GM19328 (cell line): ENCODE data around the gene DNM1L.

Source experiments
- ATAC-seq: cut with Tn5 transposase; IDR thresholded peaks from one replicate; pipeline ENCODE4 v1.9.1; 2021; ENCODE audit warnings: mild to moderate bottlenecking, moderate library complexity; ENCODE audit not compliant: unreplicated experiment

DNM1L gene

DNA sequence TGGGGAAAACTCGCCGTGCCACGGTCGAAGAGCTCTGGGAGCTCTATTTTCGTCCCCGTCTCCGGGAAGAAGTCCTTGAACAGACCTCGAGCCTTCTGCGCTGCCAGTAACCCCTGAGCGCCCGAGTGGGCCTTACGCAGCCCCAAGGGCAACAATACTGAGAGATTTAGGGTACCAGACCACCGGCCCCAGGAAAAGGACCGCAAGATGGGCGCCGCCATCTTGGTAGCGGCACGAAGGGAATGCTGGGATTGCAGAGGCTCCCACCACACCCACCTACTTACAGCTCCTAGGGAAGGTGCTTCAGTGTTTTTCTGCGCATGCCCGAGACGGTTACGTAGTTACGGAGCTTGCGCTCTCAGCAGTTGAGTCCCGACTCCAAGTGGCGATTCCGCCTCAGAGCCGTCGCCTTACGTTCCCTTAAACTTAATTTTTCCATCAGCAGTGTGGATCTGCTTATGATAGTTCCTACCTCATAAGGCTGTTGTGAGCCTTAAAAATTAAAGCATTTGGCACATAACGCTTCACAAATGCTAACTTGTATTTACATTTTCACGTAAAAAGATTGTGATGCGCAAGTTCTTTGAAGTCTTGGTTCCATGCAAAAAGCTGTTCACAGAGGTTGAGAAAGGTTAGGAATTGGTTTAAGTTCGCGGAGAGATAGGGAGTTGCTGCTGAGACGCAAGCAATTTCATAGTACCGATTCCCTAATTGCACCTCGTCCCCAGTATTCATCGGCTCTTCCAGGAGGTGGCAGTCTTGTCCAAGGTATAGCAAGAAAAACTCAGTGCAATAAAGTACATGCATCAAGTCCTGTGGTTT, 76.8 kb downstream of the DNM1L start, which contains the start of gene YARS2:
Gene YARS2, minus strand, starts transcription at position 244 of the 822 bp plus-strand sequence. Its CDS starts 23 bp downstream, at position 221.
- ATAC-seq = peak; percentile 80

DNA sequence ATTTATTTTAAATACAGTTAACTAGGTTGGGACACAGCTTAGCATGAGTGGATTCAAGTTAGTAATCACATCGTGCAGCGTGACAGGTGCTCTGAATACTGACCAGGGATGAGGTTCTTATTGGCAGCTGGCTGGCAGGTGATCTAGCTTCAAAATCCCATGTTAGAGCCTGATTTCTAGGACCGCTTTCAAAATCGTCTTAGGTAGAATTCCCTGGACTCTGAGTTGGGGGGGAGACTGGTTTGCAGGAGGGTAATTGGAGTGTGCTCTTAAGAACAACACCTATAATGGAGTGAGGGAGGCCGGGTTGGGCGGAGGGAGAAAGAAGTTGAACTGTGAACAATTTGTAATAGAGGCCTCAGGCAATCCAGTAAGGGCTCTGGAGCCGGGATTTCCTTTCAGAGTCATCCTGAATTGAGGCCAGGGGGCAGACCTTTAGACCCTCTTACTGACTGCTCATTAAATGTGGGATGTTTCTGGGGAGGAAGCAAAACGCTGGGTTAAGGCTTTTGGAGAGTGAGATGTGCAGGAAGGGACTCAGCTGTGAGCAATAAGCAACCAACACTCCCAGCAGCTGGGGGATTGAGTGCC, 77.5 kb downstream of the DNM1L start:
- no peak for ATAC-seq

DNA sequence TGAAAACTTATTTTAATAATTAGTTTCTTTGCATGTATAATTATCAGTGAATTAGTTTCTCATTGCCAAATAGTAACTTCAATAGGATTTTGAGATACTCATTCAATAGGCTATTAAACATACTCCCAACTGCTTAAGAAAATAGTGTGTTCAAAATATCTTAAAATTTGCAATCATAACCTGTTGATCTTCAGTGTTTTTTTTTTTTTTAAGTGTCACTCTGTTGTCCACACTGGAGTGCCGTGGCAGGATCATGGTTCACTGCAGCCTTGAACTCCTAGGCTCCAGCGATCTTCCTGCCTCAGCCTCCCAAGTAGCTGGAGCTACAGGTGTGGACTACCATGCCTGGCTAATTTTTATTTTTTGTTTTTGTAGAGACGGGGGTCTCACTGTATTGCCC, 78.1 kb downstream of the DNM1L start:
- ATAC-seq = no peak

DNA sequence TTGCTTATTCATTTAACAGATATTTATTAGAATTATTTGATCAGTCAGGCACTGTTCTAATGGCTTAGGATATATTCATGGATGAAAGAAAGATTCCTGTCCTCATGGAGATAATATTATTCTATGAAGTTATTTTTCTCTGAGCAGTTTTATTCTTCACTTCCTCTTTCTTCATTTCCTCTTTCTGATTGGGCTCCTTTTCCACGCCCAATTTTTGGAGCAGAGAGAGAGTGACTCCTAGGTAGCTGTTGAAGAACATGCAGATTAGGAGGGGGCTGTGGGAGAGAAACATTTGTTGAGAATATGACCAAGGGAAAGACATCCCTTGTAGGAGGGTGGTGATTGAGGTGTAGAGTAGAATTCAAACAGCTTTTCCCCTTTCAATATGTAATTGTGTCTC, 82.6 kb downstream of the DNM1L start:
- ATAC-seq = no peak

DNA sequence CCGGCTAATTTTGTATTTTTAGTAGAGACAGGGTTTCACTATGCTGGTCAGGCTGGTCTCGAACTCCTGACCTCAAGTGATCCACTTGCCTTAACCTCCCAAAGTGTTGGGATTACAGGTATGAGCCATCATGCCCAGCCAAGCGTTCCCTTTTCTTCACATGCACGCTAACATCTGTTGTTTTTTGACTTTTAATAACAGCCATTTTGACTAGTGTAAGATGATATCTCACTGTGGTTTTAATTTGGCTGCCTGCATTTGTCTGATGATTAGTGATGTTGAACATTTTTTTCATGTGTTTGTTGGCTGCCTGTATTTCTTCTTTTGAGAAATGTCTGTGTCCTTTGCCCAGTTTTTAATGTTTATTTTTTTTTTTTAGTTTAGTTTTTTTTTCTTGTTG, 86.8 kb downstream of the DNM1L start:
- no peak for ATAC-seq

DNA sequence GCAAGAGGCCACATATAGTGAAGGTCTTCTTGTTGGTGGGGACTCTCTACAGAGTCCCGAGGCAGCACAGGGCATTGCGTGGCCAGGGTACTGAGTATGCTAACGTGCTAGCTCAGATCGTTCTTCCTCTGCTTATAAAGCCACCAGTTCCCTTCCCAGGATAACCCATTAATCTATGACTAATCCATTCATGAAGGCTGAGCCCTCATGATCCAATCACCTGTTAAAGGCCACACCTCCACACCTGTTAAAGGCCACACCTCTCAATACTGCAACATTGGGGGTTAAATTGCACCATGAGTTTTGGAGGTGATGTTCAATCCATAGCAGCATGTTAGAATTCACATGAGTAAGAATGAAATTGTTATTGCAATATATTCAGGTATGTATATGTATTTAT, 89.4 kb downstream of the DNM1L start:
- ATAC-seq = no peak

DNA sequence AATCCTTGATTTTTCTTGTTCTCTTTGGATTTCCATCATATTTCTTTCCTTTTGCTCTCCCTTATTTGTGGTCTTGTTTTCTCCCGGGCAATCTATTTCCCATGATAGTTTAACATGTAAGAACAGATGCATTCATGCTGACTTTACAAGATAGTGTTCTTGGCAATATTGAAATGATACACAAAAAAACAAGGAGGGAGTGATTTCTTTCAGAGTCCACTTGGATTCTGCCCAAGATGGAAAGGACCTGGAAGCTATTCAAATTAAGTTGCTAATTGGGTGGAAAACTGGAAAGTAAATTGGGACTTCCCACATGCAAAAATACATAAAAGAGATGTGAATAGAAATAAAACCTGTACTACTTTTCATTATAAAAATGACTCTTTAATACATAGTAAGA, 91.0 kb downstream of the DNM1L start:
- no peak for ATAC-seq

DNA sequence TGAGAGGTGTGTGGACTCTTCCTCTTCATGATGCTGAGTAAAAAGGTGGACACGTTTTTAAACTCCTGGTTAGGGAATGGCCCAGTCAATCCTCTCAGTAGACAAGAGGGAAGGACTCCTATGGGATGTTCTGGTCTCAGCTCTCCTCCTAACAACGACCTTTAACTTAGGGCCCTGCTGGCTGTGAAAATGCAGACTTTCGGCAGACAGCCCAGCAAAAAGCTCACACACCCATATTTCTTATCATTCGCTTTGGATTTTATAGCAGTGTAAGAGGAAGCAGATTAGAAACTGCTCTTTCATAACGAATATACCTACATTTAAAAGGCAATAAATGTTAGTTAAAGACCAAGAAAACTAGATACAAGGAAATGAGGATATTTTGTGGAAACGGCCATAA, 94.6 kb downstream of the DNM1L start:
- ATAC-seq = no peak

DNA sequence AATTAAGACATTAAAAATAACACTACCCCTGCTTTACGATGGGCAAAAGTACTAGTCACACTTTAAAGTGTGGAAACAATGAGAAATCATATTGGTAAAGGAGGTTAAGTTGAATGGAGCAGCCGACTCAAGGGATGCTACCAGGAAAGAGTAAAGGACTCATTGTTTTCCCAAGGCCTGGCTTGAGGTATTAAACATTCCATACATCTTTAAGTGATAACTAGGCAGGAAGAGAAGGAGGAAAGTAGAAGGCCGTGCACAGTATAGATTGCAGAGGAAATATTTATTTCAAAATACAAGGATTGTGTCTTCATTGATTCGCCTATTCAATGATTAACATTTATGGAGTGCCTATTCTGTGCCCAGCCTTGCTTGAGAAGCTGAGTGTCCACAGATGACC, 97.2 kb downstream of the DNM1L start:
- no peak for ATAC-seq

DNA sequence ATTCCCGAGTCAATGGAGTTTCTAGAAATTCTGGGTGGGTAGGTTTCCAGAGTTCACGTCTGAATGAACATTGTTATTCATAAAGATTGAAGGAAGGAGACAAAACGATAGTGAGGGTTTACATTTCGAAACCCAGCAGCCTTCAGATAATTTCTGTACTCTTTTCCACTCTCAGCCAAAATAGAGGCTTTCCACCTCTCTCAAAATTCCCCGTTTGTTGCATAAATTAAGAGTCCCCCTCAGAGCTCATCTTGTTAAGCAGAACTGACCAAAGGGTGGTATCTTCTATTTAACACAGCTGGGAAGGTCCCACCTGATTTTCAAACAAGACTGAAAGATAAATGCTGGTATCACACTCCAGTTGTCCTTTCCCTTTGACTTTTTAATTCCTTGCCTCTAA, 98.1 kb downstream of the DNM1L start:
- no peak for ATAC-seq

DNA sequence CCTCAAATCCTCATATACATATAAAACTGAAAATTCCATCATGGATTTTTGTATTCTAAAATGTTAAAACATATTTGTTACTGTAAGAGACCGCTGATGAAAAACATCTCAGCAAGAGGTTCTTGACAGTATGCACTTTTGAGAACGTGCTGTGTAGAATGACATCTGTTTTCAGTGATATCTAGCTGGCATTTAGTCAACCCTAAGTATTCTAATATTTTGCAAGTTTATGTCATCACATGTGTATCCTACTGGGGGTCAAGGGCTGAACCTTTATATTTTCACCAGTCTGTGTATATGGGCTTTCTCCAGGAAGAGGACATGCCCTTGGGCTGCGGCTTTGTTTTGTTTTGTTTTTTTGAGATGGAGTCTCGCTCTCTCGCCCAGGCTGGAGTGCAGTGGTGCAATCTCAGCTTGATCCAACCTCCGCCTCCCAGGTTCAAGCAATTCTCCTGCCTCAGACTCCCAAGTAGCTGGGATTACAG, 98.6 kb downstream of the DNM1L start:
- no peak for ATAC-seq

DNA sequence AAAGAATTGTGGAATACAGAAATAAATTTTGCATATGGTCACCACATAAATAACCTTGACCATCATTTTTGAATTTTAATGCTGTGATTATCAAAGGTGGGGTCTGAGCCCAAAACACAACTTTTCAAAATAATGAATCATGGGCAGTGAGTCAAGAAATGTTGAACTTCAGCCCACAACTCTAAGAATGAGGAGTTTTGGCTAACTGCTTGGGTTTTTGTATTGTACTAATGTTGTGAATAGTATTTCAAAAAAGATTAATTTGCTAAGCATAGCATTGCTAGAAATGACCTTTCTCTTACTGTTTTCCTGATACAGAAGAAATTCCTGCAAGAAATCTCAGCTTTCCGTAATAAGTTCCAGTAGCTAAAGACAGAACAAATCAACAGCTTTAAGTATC, 101.0 kb downstream of the DNM1L start:
- no peak for ATAC-seq

DNA sequence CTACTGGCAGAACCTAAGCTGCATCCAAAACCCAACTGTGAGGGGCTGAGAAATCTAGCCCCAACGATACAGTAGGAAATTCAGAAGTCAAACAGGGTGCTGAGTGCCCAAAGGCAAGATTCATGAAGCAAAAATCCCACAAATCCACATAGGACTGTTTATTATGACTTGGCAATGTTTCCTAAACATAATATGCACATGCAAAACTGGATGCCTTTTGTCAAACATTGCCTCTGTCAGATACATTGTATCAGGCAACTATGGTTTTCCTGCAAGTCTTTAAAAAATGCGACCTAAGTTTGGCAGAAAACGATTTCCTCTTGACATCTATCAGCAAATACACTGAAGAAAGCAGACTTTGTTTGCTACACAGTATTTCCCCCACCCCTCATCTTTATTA, 103.9 kb downstream of the DNM1L start:
- no peak for ATAC-seq

DNA sequence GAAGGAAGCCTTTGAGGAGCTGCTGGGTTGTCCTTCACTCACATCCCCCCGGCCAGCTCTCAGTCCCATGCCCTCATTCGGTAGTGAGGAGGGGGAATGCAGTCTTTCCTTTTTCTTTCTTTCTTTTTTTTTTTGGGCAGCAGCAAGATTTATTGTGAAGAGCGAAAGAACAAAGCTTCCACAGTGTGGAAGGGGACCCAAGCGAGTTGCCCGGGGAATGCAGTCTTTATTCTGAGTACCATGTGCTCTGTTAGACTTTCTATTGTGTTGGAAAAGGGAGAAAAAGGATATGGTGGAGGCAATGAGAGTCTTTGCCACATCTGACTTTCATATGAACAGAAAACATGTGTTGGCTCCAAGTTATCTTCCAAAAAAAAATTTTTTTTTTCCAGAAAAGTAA, 106.5 kb downstream of the DNM1L start:
- no peak for ATAC-seq

DNA sequence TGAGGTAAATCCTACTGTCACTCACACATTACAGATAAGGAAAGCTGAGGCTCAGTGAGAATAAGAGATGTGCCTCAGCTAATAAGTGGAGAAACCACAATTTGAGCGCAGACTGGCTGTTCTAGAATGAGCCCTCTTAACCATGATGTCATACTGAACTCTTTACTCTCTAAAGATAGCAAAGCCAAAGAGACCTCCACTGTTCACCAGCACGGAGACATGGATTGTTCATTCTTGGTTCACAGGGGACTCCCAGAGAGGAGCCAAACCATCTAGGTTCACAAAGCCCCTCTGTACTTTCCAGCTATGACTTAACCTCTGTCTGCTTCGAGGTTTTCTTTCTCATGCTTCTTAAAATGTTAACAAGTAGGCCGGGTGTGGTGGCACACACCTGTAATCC, 109.3 kb downstream of the DNM1L start:
- ATAC-seq = no peak

DNA sequence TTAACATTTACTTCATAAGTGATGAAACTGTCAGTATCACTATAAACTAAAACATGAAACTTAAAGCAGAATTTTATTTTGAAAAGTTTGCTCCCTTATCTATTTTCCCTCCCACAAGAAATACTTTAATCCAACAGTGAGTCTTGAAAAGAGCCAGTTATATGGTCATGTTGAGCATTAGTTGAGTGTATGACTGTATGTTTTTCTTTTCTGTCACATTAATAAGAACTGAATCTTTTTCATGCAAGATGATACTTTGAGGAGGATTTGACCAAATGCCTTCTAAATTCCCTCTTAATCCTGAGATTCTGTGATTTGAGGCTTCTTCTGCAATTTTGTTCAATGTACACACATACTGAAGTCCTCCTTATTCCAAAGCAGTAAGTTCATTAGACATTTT, 110.3 kb downstream of the DNM1L start:
- ATAC-seq = no peak

DNA sequence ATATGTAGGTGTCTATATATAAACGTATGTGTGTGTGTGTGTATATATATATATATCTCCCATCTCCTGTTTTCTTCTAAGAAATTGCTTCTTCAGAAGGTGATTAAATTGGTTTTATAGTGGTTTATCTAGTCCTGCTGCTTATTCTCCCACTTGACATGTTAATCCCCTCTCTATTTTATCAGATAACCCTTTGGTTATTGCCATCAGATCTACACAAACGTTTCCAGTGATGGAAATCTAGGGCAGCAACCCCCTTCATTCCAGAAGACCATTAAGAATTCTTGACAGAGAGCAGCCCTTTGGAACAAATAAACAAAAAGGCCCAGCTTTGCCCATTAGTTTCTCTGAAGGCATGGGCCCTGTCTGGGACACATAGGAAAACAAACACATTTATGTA, 110.8 kb downstream of the DNM1L start:
- no peak for ATAC-seq

DNA sequence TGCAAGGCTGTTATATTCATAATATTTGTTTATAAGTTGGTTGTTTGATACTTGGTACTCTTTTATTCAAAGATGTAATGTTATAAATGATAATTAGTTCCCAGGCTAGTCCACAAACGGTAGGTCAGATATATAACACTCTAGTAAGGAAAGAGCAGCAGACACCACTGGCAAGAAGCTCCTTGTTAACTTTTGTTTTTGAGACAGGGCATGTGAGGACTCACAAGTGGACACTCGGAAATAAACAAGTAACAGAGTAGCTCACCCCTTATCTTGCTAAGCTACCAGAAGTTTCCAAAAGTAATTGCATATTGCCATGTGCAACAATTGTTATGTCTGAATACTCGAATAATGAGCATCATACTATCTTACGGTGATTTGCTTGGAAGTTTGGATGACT, 115.2 kb downstream of the DNM1L start:
- ATAC-seq = no peak
